Duodenal mucosa (tissue), 2 donors: ENCODE results near the gene ARRDC2.
"Not testable (repeated sequence)": the region's sequence is repeated elsewhere in the genome, so short reads cannot be mapped to it uniquely, and the experiment has no call there.

Experiments
- H3K27ac ChIP-seq: one replicate; pipeline ENCODE4 v1.7.0; 2013; ENCODE audit warnings: low read depth, low read length
- H3K27me3 ChIP-seq, 2 donors: one replicate each; pipeline ENCODE4 v1.7.0; 2013; ENCODE audit warnings: low read length in 2 of 2, control low read depth in 1 of 2; ENCODE audit not compliant: insufficient read depth in 2 of 2, control insufficient read depth in 1 of 2
- H3K36me3 ChIP-seq, 2 donors: one replicate each; pipeline ENCODE4 v1.7.0; 2013; ENCODE audit warnings: low read length in 2 of 2, control low read depth in 1 of 2; ENCODE audit not compliant: insufficient read depth in 2 of 2, control insufficient read depth in 1 of 2
- H3K4me1 ChIP-seq, 2 donors: one replicate each; pipeline ENCODE4 v1.7.0; 2013; ENCODE audit warnings: low read length in 2 of 2, control low read depth in 1 of 2; ENCODE audit not compliant: insufficient read depth in 2 of 2, control insufficient read depth in 1 of 2
- H3K4me3 ChIP-seq, 2 donors: one replicate each; pipeline ENCODE4 v1.7.0; 2013; ENCODE audit warnings: low read length in 2 of 2, low read depth in 1 of 2
- H3K9ac ChIP-seq, 2 donors: one replicate each; pipeline ENCODE4 v1.7.0; 2013; ENCODE audit warnings: low read length in 2 of 2, low read depth in 1 of 2
- H3K9me3 ChIP-seq, 2 donors: one replicate each; pipeline ENCODE4 v1.7.0; 2013; ENCODE audit warnings: low read length in 2 of 2, control low read depth in 1 of 2; ENCODE audit not compliant: control insufficient read depth in 1 of 2

The ARRDC2 gene

DNA sequence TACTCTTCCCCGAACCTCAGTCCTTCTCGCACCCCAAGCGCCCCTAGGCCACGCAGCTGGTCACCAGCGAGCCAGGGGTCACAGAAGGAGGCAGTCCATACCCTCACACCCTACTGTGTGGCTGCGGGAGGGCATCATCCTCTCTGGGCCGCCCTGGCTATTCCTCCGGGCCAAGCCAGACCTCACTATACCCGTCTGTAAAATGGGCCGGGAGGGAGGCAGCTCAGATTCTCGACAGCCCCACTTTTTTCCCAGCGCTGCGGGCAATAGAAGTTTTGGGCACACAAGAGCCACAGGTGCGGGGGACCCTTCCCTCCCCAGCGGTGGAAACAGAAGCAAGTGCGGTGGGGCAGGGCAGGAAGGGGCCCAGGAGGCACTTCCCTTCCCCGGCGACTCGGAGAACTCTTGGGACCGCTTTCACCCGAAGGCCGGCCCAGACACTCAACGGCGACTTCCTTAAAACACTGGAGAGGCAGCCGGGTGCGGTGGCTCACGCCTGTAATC is 5.6 kb upstream of the ARRDC2 start:
- Histone ChIP-seq H3K36me3 (no peaks in the 10 kb centered on the region), H3K9ac (peak overlapping the region; percentile 69 to 73)

DNA sequence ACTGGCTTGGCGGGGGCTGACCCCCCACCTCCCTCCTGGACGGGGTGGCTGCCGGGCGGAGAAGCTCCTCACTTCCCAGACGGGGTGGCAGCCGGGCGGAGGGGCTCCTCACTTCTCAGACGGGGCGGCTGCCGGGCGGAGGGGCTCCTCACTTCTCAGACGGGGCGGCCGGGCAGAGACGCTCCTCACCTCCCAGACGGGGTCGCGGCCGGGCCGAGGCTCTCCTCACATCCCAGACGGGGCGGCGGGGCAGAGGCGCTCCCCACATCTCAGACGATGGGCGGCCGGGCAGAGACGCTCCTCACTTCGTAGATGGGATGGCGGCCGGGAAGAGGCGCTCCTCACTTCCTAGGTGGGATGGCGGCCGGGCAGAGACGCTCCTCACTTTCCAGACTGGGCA is 2.2 kb upstream of the ARRDC2 start:
- H3K4me3 ChIP-seq, result not testable (repeated sequence)
- peaks cover 17 to 22% of the 10 kb centered on the region in 2 donors for H3K4me1 ChIP-seq

More for the DNA sequence above, 5.6 kb upstream of the ARRDC2 start:
- Histone ChIP-seq H3K4me1 (peaks cover 8 to 10% of the 10 kb centered on the region in 2 donors), H3K27ac (no peak overlapping the region), H3K27me3 (no peaks in the 10 kb centered on the region), H3K4me3 (peak overlapping the region; percentile 64 to 74), H3K9me3 (no peaks in the 10 kb centered on the region)

DNA sequence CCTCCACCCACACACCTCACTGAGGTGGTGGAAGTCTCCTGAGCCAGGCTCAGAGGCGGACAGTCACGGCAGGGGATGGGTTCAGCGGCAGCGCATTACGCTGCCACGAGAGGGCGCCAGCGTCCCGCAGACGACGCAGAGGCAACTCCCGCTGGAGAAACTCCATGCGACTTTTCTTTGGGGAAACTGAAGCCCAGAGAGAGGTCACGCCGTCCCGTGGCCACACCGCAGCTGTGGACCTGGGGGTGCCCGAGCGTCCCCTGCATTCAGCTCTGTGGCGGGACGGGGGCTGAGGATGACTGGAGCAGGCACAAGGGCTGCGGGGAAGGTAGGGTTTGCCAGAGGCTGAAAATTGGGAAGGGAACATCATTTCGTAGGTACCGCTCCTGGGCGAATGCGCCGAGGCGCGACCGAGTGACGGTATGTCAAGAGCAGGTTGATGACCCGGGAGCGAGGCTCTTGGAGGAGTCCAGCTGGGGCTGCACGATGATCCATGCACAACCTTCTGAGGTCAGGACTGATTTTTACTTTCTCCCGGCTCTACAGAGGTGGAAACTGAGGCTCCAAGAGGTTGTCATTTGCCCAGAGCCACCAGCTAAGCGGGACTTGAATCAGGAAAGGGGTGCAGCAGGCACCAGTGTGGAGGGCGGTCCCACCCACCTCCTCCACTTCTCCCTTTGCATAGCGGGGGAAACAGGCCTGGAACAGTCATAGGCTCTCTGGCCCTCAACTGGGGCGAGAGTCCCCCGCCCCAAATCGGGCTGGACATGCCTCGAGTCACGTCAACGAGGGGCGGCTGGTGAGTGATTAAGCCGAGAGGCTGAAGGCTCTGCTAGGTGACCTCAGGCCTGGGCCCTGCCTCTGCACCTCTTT is 690 bp upstream of the ARRDC2 start:
- peak overlapping the region; percentile 73 for H3K27ac ChIP-seq
- H3K36me3 ChIP-seq, result peaks cover 22 to 23% of the 10 kb centered on the region in 2 donors
- peaks cover 13 to 16% of the 10 kb centered on the region in 2 donors for H3K4me1 ChIP-seq
- H3K27me3 ChIP-seq, result no peaks in the 10 kb centered on the region
- peak overlapping the region; percentile 59 to 76 for H3K9ac ChIP-seq
- no peaks in the 10 kb centered on the region for H3K9me3 ChIP-seq
- peak overlapping the region; percentile 67 to 79 for H3K4me3 ChIP-seq

More for the DNA sequence above, 2.2 kb upstream of the ARRDC2 start:
- H3K27ac ChIP-seq, H3K9ac ChIP-seq, H3K27me3 ChIP-seq, H3K9me3 ChIP-seq: not testable (repeated sequence)
- peaks cover 15 to 20% of the 10 kb centered on the region in 2 donors for H3K36me3 ChIP-seq

DNA sequence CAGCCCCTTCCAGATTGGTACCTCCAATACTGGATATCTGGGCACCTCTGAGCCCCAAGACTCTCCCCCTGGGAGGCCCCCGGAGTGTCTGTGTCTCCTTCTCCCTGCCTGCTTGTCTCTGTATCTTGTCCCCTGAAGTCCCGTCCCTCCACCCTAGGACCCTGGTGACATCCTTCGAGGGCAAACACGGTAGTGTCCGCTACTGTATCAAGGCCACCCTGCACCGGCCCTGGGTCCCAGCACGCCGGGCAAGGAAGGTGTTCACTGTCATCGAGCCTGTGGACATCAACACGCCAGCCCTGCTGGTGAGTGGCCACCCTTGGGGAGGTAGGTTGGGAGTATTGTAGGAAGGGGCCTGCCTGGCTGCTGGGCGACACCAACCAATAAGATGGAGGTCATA is 844 bp downstream of the ARRDC2 start:
- H3K9ac ChIP-seq, result peak overlapping the region; percentile 26 to 48
- H3K27me3 ChIP-seq, result no peaks in the 10 kb centered on the region
- H3K4me1 ChIP-seq, result peaks cover 13 to 16% of the 10 kb centered on the region in 2 donors
- no peak overlapping the region for H3K27ac ChIP-seq
- no peaks in the 10 kb centered on the region for H3K9me3 ChIP-seq
- H3K36me3 ChIP-seq, result peaks cover 22 to 39% of the 10 kb centered on the region in 2 donors
- H3K4me3 ChIP-seq, result peak overlapping the region; percentile 44 to 64

DNA sequence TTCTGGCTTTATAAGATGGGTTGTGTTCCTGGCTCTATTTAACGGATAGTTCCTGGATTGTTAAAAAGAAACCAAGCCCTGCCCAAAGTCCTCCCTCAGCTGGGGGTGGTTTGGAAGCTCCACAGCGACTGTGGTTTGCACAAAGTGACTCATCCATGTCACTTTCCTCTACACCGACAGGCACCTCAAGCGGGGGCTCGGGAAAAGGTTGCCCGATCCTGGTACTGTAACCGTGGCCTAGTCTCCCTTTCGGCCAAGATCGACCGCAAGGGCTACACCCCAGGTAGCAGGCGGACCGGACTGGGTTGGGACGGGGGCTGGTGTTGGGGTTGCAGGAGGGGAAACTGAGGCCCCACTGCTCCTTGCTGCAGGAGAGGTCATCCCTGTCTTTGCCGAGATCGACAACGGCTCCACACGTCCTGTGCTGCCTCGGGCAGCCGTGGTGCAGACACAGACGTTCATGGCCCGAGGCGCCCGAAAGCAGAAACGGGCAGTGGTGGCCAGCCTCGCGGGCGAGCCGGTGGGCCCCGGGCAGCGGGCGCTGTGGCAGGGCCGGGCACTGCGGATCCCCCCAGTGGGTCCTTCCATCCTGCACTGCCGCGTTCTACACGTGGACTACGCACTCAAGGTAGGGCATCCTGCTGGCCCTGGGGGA is 1.6 kb downstream of the ARRDC2 start:
- H3K36me3 ChIP-seq, result peaks cover 22 to 39% of the 10 kb centered on the region in 2 donors
- H3K9ac ChIP-seq, result peak overlapping the region; percentile 26 to 48
- no peaks in the 10 kb centered on the region for H3K9me3 ChIP-seq
- H3K4me3 ChIP-seq, result peak overlapping the region; percentile 44 to 64
- peak overlapping the region; percentile 32 for H3K27ac ChIP-seq
- H3K4me1 ChIP-seq, result peaks cover 13 to 16% of the 10 kb centered on the region in 2 donors
- no peaks in the 10 kb centered on the region for H3K27me3 ChIP-seq

DNA sequence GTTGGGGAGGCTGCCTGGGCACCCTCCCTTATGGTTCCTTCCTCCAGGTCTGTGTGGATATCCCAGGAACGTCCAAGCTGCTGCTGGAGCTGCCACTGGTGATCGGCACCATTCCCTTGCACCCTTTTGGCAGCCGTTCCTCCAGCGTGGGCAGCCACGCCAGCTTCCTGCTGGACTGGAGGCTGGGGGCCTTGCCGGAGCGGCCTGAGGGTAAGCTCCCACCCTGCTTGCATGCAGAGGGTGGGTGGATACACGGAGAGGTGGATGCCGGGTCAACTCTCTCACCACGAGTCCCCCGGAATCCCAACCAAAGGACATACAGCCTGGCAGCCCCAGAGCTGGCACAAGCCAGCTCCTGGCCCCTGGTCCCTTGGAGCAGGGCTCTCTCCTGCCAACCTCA is 2.2 kb downstream of the ARRDC2 start:
- Histone ChIP-seq H3K27me3 (no peaks in the 10 kb centered on the region), H3K36me3 (peaks cover 22 to 42% of the 10 kb centered on the region in 2 donors), H3K4me1 (peaks cover 13 to 17% of the 10 kb centered on the region in 2 donors), H3K4me3 (no peak overlapping the region), H3K9me3 (no peaks in the 10 kb centered on the region), H3K27ac (peak overlapping the region; percentile 32), H3K9ac (no peak overlapping the region)

DNA sequence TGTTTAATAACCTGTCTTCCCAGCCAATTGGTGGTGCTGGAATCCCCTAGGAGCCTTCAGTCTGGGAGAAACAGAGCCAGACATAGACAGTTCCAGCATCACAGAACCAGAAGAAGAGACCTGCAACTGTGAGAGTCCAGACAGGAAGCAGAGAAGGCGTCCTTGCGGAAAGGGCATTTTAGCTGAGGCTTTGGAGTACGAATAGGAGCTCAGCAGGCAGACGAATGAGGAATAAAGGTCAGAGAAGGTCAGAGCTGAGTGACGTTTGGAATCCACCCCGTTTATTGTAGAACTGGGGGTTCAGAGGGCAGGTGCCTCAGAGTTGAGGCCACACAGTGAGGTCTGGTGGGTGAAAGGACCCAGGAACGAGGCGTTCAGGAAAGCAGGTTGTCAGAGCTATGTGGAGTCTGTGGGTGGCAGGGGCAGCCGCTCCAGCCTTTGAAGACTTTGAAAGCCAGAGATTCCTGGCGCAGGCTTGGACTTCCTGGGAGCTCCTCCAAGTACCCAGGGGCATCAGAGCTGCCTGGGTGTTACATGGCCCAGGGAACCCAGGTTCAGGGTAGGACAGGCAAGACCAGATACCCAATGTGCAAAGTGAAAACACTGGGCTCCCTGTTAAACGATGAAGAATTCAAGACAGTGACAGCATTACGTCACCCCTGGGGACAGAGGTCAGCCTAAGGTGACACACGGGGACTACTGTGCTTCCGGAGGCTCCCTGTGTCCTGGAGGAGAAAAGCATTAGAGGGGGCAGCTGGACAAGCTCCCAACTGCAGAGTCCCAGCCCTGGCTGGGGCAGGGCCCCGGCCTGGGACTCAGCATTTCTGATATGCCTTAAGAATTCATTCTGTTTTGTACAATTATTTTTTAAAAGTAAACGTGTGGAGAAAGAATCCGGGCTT is 5.5 kb downstream of the ARRDC2 start:
- peaks cover 22 to 47% of the 10 kb centered on the region in 2 donors for H3K36me3 ChIP-seq
- peaks cover 9 to 23% of the 10 kb centered on the region in 2 donors for H3K4me1 ChIP-seq

DNA sequence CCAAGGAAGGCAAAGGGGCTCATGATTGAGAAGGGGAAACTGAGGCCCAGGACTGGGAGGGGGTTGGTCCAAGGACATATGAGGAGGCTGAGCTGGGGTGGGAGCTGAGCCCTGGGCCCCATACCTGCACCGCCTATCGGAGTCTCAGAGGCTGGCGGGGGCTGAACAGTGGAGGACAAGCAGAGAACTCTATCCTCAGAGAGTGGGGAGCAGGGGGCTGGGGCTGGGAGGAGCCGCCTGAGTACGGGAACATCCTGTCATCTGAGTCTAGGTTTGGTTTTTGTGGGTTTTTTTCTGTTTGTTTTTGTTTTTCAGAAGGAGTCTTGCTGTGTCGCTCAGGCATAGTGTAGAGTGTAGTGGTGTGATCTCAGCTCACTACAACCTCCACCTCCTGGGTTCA is 6.2 kb downstream of the ARRDC2 start:
- peaks cover 7 to 16% of the 10 kb centered on the region in 2 donors for H3K4me1 ChIP-seq
- no peak overlapping the region for H3K9ac ChIP-seq
- no peaks in the 10 kb centered on the region for H3K27me3 ChIP-seq
- no peak overlapping the region for H3K4me3 ChIP-seq
- H3K27ac ChIP-seq, result no peak overlapping the region
- no peaks in the 10 kb centered on the region for H3K9me3 ChIP-seq
- peaks cover 16 to 43% of the 10 kb centered on the region in 2 donors for H3K36me3 ChIP-seq

More for the DNA sequence above, 5.5 kb downstream of the ARRDC2 start:
- H3K27me3 ChIP-seq, result no peaks in the 10 kb centered on the region
- no peak overlapping the region for H3K27ac ChIP-seq
- no peaks in the 10 kb centered on the region for H3K9me3 ChIP-seq
- no peak overlapping the region for H3K4me3 ChIP-seq
- H3K9ac ChIP-seq, result no peak overlapping the region

DNA sequence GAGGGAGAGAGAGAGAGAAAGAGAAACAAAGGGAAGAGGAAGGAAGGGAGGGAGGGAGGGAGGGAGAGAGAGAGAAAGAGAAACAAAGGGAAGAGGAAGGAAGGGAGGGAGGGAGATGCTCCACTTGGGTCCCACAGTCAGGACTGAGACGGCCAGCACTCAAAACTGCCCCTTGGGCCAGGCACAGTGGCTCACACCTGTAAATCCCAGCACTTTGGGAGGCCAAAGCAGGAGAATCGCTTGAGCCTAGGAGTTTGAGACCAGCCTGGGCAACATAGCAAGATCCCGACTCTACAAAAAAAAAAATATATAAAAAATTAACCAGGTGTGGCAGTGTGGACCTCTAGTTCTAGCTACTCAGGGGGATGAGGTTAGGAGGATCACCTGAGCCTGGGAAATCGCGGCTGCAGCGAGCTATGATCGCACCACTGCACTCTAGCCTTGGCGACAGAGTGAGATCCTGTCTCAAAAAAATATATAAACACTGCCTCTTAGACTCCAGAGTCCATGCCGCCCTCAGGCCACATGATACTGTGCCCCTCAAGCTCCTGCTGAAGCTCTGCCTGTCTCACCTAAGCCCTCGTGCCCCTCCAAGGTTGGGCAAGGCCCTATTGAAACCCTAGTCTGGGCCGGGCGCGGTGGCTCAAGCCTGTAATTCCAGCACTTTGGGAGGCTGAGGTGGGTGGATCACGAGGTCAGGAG is 8.4 kb downstream of the ARRDC2 start:
- H3K9me3 ChIP-seq, result no peaks in the 10 kb centered on the region
- no peaks in the 10 kb centered on the region for H3K27me3 ChIP-seq
- peaks cover 3 to 25% of the 10 kb centered on the region in 2 donors for H3K36me3 ChIP-seq
- no peak overlapping the region for H3K4me3 ChIP-seq
- no peak overlapping the region for H3K27ac ChIP-seq
- H3K9ac ChIP-seq, result no peak overlapping the region
- peaks cover 16 to 26% of the 10 kb centered on the region in 2 donors for H3K4me1 ChIP-seq
